Uterus (tissue), 4 donors: Measurements from ENCODE around the gene GAD1. TPM values are rescaled to one million over a fixed set of nuclear protein-coding genes. Genes with fewer than 3 reads are reported as not detected.

Experiments
- DNase-seq, 2 donors: peaks; one replicate each; pipeline ENCODE4 v3.0.0-alpha.2; 2019 to 2020
- H3K27ac ChIP-seq, 2 donors: fragments of 200-600 bp; sonication (generic); 1 replicate in 1 of 2; 2 replicates in 1 of 2; pipeline ENCODE4 v1.5.1; 2016 to 2018
- H3K27me3 ChIP-seq, 2 donors: fragments of 200-600 bp; sonication (generic); one replicate each; pipeline ENCODE4 v1.5.1; 2018 to 2019; ENCODE audit warnings: control low read depth in 1 of 2
- H3K36me3 ChIP-seq, 2 donors: fragments of 200-600 bp; sonication (generic); one replicate each; pipeline ENCODE4 v1.5.1; 2019; ENCODE audit warnings: control low read depth in 1 of 2
- H3K4me1 ChIP-seq, 2 donors: fragments of 200-600 bp; sonication (generic); one replicate each; pipeline ENCODE4 v1.5.1; 2018 to 2019; ENCODE audit warnings: control low read depth in 1 of 2
- H3K4me3 ChIP-seq, 2 donors: fragments of 200-600 bp; sonication (generic); 1 replicate in 1 of 2; 2 replicates in 1 of 2; pipeline ENCODE4 v1.5.1; 2018 to 2019; ENCODE audit warnings: mild to moderate bottlenecking in 1 of 2
- H3K9me3 ChIP-seq, 2 donors: fragments of 200-600 bp; sonication (generic); one replicate each; pipeline ENCODE4 v1.5.1; 2019; ENCODE audit warnings: control low read depth in 1 of 2
- POLR2A ChIP-seq, 2 donors: fragments of 450-650 bp; IDR thresholded peaks; one replicate each; pipeline ENCODE4 v1.6.1; 2016; ENCODE audit warnings: antibody characterized with exemption in 2 of 2, mild to moderate bottlenecking in 1 of 2, moderate library complexity in 1 of 2
- intact Hi-C: fragments of 100-400 bp; cut with DNase I; formaldehyde crosslinking; loops from one replicate; pipeline ENCODE4 v1.15.1; 2023; ENCODE audit warnings: low total_unique reads
- total RNA-seq, 4 donors: library from RNA; depleted of rRNA in 3 of 4; stranded (reverse); fragments of >200 nt in 3 of 4; gene quantifications; one replicate each; pipeline versions ENCODE4 v1.1.0 to v1.2.4, GENCODE V29; 2014 to 2023
- TF ChIP-seq, protein P1 (sequence below), 4 experiments: fragments of 200-600 bp in 2 of 4; fragments of 450-650 bp in 2 of 4; sonication (generic) in 2 of 4; IDR thresholded peaks; one replicate each; pipeline ENCODE4 v1.5.1; 2016 to 2019; ENCODE audit warnings: antibody characterized with exemption in 4 of 4, mild to moderate bottlenecking in 2 of 4, moderate library complexity in 1 of 4
- donor health status: DM: yes; HTN: yes; CAD: no.

GAD1 gene
- total RNA-seq, 4 donors from 2014 or later: 0.83 to 1.6 TPM; not detected in 2

DNA sequence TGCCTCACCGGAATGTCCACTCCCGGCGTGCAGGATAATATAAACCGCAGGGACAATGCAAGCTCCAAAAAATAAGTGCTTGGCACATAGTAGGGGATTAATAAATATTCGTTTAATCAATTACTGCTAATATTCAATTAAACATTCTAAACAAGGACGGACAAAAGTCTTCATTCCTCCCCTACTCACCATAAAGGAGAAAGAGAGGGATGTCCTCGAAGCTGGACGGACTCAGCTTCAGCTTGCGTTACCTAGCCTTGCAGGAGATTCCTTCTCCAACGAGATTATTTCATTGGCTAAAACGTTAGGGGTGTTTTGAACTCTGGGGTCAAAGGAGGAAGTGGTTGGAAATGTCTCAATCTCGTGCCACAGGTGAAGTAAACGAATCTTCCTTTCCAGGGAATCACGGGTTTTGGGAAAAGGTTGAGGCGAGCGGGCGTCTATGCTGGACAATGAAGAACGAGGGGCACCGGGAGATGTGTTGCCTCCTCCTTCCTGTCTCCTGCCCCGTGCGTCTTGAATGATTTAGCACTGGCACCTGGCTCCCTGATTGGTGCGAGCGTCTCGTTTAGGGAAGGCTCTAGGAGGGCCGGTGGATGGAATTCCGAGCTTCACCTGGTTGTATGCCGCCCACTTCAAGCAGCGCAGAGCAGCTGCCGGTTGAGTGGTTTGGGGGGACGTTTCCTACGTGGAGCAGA lies 2.0 kb upstream of the GAD1 start:
- Histone ChIP-seq H3K4me3 (no peak overlapping the region), H3K4me1 (peaks cover 0 to 24% of the 10 kb centered on the region in 2 donors), H3K36me3 (no peaks in the 10 kb centered on the region), H3K27ac (no peak overlapping the region), H3K9me3 (no peaks in the 10 kb centered on the region), H3K27me3 (peaks cover 45 to 70% of the 10 kb centered on the region in 2 donors)
- intact Hi-C loops: loop anchor here (10.0 kb wide), 2 partner anchors 330 to 440 kb away; no protein-coding TSS in a partner anchor
- TF ChIP-seq POLR2A (IDR thresholded peaks at IDR 0.05): no peak
- TF ChIP-seq, protein P1, sequence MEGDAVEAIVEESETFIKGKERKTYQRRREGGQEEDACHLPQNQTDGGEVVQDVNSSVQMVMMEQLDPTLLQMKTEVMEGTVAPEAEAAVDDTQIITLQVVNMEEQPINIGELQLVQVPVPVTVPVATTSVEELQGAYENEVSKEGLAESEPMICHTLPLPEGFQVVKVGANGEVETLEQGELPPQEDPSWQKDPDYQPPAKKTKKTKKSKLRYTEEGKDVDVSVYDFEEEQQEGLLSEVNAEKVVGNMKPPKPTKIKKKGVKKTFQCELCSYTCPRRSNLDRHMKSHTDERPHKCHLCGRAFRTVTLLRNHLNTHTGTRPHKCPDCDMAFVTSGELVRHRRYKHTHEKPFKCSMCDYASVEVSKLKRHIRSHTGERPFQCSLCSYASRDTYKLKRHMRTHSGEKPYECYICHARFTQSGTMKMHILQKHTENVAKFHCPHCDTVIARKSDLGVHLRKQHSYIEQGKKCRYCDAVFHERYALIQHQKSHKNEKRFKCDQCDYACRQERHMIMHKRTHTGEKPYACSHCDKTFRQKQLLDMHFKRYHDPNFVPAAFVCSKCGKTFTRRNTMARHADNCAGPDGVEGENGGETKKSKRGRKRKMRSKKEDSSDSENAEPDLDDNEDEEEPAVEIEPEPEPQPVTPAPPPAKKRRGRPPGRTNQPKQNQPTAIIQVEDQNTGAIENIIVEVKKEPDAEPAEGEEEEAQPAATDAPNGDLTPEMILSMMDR (IDR thresholded peaks at IDR 0.05): no peak
- DNase-seq: no peak

GRCh38 chr2:170815311-170815710 lies 1.4 kb upstream of the GAD1 start:
- H3K36me3 ChIP-seq: no peaks in the 10 kb centered on the region
- intact Hi-C loops: loop anchor here (10.0 kb wide), 2 partner anchors 331 to 441 kb away; no protein-coding TSS in a partner anchor
- no peak for DNase-seq
- H3K9me3 ChIP-seq: no peaks in the 10 kb centered on the region
- H3K27me3 ChIP-seq: peaks cover 47 to 76% of the 10 kb centered on the region in 2 donors
- peak overlapping the region in 1 of 2 donors; percentile 31 for H3K4me3 ChIP-seq
- peaks cover 0 to 24% of the 10 kb centered on the region in 2 donors for H3K4me1 ChIP-seq
- no peak for TF ChIP-seq POLR2A (IDR thresholded peaks at IDR 0.05)
- TF ChIP-seq, protein P1 (IDR thresholded peaks at IDR 0.05): no peak
- no peak overlapping the region for H3K27ac ChIP-seq

DNA sequence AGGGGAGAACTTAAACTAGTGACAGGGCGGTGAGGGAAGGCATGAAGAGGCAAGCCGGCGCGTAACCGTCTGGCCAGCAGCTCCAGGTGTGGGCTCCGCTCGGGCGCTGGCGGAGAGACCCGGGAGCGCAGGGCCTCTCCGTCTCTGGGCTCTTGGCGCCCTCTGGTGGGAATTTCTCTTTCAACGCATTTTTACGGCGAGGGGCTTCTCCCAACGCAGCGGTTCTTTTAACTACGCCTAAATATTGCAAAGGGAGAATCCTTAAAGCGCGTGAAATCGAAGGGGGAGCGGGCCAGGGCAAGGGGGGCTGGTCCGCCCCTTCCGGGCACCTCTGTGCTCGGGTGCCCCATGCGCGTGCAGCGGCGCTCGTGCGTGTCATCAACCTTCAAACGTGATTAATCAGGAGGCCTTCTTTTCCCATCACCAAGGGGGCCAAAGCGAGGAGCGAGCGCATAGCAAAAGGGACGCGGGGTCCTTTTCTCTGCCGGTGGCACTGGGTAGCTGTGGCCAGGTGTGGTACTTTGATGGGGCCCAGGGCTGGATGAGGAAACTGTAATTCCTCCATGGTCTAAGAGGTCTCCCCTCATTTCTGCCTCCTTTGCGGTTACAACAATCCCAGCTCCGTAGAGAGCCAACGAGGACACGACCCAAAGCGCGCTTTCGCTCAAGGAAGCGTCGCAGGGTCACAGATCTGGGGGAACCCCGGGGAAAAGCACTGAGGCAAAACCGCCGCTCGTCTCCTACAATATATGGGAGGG lies 762 bp upstream of the GAD1 start:
- H3K4me1 ChIP-seq: peaks cover 0 to 24% of the 10 kb centered on the region in 2 donors
- H3K27ac ChIP-seq: no peak overlapping the region
- peak; percentile 57 to 61 for DNase-seq
- H3K36me3 ChIP-seq: no peaks in the 10 kb centered on the region
- TF ChIP-seq, protein P1 (IDR thresholded peaks at IDR 0.05): peak; percentile 63 to 84 (median 75)
- TF ChIP-seq POLR2A (IDR thresholded peaks at IDR 0.05): no peak
- H3K4me3 ChIP-seq: peak overlapping the region in 1 of 2 donors; percentile 31
- intact Hi-C loops: loop anchor here (10.0 kb wide), 2 partner anchors 331 to 441 kb away; no protein-coding TSS in a partner anchor
- peaks cover 51 to 79% of the 10 kb centered on the region in 2 donors for H3K27me3 ChIP-seq
- H3K9me3 ChIP-seq: no peaks in the 10 kb centered on the region

- peaks cover 53 to 85% of the 10 kb centered on the region in 2 donors for H3K27me3 ChIP-seq
- H3K27ac ChIP-seq: no peak overlapping the region
- H3K4me1 ChIP-seq: peaks cover 0 to 32% of the 10 kb centered on the region in 2 donors
- intact Hi-C loops: loop anchor here (10.0 kb wide), 2 partner anchors 333 to 443 kb away; no protein-coding TSS in a partner anchor
- DNase-seq: no peak
- no peaks in the 10 kb centered on the region for H3K9me3 ChIP-seq
- TF ChIP-seq POLR2A (IDR thresholded peaks at IDR 0.05): no peak
- TF ChIP-seq, protein P1 (IDR thresholded peaks at IDR 0.05): no peak
- H3K4me3 ChIP-seq: peak overlapping the region in 1 of 2 donors; percentile 31
- H3K36me3 ChIP-seq: no peaks in the 10 kb centered on the region
These were observed 677 bp downstream of the GAD1 start for GRCh38 chr2:170817093-170818035.
